CMK (cell line): ENCODE data around the gene DDX42.
"Not testable (repeated sequence)": the region's sequence is repeated elsewhere in the genome, so short reads cannot be mapped to it uniquely, and the experiment has no call there.

Experiments
- DNase-seq: peaks from one replicate; pipeline ENCODE4 v3.0.0-alpha.2; 2010; ENCODE audit warnings: low read depth

Gene DDX42

DNA sequence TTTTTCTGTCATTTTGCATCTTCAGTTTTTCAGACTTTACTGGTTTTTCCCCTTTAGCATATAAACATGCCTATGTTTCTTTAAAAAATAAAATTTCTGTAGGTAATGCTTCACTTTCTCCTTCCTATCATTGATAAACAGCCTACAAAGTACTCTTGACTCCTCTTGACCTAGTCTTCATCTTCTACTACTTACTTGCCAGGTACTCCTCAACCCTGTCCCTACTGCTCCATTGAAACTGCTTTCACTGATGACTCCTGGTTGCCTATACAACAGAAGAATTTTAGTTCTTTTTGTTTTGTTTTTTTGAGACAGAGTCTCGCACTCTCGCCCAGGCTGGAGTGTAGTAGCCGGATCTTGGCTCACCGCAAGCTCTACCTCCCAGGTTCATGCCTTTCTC lies 7.0 kb downstream of the DDX42 start:
- no peak for DNase-seq

DNA sequence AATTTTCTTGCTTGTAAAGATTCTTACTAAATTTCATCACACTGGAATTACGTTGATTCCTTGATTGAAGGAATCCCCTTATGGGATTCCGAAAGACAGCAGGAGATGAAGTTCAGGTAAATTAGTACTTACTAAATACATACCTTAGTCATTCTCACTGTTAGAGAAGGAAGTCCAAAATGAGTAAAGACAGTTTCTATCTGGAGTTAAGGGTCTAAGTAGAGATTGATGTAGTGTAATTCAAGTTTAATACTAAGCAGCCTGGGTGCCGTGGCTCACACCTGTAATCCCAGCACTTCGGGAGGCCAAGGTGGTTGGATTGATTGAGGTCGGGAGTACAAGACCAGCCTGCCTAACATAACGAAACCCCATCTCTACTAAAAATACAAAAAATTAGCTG lies 9.6 kb downstream of the DDX42 start:
- no peak for DNase-seq

DNA sequence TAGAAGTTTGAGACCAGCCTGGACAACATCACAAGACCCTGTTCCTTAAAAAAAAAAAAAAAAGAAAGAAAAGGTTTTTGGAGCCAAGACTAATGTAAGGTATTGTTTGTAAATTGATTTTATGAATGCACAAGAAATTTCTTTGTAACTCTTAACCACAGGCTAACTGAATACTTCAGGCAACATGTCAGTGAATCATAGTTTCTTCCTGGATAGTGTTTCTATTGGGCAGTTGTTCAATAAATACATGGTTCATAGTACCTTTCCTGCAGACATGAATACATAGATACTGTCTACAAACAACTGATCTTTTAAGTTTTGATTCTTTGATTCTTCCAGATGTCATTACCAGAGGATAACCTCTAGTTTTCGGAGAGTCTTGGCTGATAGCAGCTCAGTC lies 11.6 kb downstream of the DDX42 start:
- DNase-seq: no peak

DNA sequence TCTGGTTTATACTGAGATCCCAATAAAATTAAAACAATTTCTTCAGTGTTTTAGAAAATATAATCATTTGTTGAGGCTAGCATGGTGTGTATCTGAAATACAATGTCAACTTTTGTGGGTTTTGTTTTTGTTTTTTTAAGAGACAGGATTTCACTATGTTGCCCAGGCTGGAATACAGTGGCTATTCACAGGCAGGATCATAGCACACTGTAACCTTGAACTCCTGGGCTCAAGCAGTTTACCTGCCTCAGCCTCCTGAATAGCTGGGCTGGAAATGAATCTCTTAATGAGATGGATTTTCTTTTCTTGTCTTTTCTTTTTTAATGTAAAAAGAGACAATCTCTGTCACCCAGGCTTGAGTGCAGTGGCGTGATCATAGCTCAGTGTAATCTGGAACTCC lies 12.1 kb downstream of the DDX42 start:
- no peak for DNase-seq

DNA sequence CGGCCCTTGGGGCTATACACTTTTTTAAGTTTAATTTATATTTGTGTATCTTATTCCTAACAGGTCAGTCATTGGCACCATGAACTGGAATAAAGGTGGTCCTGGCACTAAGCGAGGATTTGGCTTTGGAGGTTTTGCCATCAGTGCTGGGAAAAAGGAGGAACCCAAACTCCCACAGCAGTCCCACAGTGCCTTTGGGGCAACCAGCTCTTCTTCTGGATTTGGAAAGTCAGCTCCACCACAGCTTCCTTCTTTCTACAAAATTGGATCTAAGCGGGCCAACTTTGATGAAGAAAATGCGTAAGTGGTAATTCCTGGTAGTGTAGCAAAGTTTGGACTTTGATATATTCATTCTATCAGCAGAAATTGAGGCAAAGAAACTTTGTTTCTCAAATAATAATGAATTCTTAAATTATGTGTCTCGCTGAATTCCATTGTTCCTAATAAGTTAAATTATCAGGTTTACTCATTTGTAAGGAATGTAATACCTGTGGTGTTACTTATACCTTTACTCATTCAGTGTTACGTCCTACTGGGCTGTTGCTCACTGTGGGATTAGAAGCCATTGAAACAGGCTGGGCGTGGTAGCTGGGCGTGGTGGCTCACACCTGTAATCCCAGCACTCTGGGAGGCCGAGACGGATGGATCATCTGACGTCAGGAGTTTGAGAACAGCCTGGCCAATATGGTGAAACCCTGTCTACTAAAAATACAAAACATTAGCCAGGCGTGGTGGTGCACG lies 13.2 kb downstream of the DDX42 start:
- DNase-seq: no peak

DNA sequence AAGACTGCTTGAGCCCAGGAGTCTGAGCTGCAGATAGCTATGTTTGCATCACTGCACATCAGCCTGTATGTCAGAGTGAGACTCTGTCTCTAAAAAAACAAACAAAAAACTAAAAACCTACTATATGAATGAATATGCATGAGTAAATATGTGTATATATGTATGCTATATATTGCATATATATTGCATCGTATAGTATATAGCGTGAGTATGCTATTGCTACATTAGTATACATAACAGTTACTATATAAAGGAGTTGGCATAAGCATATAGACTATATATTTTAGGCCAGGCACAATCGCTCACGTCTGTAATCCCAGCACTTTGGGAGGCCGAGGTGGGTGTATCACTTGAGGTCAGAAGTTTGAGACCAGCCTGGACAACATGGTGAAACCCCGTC lies 16.1 kb downstream of the DDX42 start:
- no peak for DNase-seq

DNA sequence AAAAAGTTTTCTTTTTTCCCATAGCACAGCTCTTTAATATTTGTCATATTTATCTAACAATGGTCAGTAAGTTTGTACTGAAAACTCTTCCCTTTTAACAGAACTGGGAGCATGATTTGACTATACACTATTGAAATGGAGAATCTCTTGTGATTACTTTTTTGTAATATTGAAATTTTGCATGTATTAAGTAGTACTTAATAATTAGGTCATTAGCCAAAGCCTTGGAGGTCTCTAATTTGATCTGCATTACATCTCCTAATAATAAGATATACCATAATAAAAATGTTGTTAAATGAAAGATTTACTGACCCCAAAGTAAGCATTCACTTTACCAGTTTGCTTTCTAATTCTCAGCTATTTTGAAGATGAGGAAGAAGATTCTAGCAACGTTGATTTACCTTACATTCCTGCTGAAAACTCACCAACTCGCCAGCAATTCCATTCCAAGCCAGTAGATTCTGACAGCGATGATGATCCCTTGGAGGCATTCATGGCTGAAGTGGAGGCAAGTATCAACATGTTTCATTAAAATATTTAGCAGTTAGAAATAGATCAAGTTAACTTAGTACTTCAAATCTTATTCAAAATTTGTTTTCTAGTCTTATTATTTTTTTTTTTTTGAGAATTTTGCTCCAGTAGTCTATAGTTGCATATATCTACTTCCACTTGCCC lies 18.2 kb downstream of the DDX42 start:
- no peak for DNase-seq

DNA sequence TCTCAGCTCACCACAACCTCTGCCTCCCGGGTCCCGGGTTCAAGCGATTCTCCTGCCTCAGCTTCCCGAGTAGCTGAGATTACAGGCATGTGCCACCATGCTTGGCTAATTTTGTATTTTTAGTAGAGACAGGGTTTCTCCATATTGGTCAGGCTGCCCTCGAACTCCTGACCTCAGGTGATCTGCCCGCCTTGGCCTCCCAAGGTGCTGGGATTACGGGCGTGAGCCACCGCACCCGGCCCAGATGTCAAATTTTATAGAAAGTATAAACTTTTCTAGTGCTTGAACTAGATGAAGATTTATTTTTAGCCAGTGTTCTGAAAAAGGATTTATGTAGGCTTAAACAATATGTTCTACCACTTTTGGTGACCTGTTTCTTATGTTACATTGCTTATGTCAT lies 22.4 kb downstream of the DDX42 start:
- DNase-seq: not testable (repeated sequence)

DNA sequence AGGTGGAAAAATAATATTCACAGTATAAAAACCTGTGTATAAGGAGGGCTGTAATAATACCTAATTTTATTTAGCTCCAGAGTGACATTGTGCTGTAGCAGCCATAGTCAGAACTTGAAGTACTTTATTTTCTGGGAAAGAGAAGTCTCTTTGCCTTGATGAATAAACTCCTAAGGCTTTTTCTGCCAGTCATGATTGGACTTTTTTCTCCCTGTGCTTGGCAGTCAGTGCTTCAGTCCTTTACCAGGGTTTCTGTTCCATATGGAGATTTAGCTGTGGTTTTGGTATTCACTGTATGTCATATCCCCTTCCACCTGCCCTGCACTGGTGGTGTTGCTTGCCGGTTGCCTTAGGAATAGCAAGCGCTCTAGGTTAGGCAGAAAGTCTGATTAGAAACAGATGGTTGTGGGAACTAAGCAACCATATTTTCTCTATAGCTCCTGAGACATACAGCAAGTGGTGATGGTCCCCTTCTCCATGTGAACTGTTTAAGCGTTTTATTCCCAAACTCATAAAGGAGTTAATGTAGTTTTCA lies 24.7 kb downstream of the DDX42 start:
- DNase-seq: no peak

DNA sequence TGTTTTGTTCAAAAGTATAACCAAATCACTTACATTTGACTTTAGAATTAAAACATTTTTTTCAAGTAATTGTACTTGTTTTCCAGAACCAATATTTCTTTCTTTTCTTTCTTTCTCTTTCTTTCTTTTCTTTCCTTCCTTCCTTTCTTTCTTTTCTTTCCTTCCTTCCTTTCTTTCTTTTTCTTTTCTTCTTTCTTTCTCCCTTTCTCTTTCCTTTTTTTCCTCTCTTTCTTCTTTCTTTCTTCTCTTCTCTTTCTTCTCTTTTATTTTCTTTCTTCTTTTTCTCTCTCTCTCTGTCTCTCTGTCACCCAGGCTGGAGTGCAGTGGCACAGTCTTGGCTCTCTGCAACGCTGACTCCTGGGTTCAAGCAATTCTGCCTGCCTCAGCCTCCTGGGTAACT lies 26.8 kb downstream of the DDX42 start:
- DNase-seq: no peak

DNA sequence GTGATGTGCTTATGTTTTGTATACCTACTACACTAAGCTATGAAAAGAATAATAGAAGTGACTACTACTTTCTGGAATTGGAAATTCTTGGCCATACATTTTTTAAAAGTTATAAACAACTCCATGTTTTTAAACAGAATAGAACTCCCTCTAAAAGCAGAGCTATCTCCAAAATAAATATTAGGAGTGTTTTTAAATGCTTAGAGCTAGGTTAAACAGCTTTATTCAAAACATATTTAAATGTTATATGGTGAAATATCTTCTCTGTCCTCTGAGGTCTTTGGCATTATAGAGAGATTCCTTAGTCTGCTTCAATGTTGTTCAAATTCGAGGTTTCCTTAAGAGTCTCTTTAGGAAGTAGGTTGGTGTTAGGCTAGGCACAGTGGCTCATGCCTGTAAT lies 30.4 kb downstream of the DDX42 start:
- DNase-seq: no peak

DNA sequence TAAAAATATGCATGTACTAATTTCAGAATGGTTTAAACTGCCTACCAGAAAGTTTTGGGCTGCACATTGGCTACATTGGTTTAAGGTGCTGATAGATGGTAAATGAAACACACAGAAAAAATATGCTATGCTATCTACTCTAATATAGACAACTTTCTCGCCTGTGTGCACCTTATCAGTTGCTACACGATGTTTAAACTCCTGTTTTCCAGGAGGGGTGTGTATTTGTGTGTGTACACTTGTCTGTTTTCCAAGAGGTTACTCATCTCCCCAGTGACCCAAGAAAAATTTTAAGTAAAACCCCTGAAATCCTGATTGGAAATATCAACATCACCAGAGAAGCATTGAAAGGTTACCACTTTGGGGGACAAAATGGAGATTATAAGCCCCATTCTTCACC lies 31.6 kb downstream of the DDX42 start:
- no peak for DNase-seq

DNA sequence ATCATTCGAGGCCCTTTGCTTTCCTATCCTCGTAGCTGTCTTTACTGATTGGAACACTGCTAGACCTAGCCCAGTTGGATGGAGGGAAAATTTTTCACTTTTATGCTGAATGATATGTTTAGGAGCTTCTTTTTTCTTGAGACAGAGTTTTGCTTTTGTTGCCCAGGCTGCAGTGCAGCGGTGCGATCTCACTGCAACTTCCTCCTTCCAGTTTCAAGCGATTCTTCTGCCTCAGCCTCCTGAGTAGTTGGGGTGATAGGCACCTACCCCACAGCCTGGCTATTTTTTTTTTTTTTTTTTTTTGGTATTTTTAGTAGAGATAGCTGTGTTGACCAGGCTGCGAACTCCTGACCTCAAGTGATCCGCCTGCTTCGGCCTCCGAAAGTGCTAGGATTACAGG lies 36.0 kb downstream of the DDX42 start:
- DNase-seq: no peak

DNA sequence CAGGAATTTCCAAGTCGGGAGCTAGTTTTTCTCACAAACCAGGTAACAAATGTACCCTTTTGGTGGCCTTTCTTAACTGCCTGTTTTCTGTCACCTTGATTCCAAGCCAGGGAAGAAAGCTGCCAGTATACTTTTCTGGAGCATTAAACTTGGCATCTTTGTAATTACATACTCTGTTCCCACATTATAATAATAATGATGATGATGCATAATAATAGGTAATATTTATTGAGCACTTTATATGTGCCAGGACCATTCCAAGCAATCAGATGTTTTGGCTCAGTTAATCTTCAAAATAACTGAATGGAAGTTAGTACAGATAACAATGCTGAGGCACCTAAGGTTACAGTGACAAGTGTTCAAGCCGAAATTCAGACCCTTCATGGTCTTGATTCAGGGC lies 42.2 kb downstream of the DDX42 start:
- DNase-seq: no peak

DNA sequence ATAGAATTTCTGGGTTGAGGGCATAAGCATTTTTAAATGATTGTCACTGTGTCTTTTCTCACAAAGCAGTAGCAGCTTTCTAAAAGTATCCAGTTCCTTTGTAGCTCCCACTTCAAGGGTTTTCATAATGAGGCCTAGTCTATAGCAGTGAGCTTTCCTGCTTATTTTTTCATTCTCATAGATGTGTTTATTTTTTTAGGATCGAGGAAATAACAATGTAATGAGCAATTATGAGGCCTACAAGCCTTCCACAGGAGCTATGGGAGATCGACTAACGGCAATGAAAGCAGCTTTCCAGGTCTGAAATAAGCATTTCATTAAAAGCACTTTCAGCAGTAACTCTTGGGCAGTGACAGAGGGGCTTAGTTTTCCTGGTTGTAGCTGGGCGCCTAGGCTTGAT lies 42.7 kb downstream of the DDX42 start:
- DNase-seq: no peak

DNA sequence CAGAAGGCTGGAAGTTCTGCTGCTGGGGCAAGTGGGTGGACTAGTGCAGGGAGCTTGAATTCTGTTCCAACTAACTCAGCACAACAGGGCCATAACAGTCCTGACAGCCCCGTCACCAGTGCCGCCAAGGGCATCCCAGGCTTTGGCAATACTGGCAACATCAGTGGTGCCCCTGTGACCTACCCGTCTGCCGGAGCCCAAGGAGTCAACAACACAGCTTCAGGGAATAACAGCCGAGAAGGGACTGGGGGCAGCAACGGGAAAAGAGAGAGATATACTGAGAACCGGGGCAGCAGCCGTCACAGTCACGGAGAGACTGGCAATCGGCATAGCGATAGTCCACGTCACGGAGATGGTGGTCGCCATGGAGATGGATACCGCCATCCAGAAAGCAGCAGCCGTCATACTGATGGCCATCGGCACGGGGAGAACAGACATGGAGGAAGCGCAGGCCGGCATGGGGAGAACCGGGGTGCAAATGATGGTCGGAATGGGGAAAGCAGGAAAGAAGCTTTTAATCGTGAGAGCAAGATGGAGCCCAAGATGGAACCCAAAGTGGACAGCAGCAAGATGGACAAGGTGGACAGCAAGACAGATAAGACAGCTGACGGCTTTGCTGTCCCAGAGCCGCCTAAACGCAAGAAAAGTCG lies 43.9 kb downstream of the DDX42 start:
- DNase-seq: no peak

DNA sequence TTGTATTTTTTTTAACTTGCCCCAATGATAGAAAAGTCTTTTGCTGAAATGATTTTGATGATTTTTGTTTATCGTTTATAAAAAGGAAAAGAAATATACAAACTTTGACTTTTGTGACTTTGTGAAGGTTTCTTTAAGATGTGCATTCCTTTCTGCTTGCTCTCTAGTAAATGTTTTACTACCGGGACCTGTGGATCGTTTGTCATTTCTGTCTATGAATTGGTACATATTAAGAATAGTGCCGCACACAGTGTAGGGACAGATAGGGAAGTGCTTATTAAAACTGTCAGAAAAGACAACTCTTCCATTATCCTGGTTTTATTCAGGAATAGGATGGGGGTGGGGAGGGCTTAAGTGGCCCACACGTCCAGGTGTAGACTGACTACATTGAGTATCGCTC lies 45.2 kb downstream of the DDX42 start:
- no peak for DNase-seq

DNA sequence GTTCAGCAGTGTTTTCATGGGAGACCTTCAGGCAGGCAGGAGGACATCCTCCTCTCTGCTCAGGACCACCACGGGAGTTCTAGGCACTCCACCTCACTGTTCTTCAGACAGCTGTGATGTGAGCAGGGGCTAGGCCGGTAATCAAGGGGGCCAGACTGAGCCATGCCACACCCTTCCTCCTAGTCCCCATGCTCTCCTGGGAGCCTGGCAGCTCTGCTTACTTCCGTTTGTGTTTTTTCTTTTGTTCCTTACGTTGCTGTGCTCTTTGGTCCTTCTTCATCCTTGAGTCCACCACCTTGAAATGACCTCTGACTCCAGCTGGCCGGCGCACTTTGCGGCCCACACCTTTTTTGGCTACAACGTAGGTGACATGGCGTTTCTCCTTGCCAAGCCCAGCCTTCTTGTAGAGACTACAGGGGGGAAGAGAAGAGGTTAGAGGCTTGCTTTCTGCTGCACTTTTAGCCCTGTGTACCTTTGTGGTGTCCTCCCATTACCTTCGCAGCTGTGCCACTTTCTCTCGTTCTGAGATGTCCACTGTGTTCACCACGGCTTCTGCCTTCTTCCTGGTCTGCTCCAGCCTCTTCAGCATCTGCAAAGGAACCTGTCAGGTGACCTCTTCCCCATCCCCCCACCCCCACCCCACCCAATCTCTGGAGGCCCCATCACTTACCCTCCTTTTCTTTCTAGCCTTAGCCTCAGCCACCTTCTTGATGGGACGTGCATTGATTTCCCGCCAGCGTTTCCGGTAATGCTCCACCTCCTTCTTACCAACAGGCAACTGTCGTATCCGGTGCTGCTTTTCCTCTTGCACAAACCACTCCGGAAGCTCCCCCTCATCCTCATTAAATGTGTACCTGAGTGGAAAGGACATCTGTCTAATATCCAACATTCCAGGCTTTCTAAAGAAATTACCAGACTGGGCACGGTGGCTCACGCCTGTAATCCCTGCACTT lies 45.9 kb downstream of the DDX42 start:
- no peak for DNase-seq

DNA sequence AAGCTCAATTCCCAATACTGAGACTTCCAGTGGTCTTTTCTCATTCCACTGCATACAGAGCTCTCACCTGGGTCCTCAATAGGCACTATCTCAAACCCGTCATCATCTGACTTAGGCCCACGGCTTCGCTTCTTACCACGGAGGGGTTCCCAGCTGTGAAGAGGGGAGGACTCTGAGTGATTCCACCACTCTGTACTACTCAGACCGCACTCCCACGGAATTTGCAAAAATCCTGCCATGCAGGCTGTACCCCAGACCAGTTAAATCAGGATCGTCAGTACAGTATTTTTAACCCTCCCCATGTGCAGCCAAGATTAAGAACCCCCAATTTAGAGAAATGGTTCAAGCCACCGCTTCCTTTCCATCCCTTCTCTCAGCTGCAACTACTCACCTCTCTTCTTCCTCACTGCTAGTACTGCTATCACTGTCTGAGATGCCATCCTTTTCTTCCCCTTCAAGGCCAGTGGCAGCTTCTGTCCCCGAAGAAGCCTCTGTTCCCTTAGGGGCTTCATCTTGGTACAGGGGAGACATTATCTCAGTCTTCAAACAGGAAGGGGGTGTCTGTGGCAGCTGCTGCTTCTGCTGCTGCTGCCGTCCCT lies 47.1 kb downstream of the DDX42 start:
- no peak for DNase-seq

DNA sequence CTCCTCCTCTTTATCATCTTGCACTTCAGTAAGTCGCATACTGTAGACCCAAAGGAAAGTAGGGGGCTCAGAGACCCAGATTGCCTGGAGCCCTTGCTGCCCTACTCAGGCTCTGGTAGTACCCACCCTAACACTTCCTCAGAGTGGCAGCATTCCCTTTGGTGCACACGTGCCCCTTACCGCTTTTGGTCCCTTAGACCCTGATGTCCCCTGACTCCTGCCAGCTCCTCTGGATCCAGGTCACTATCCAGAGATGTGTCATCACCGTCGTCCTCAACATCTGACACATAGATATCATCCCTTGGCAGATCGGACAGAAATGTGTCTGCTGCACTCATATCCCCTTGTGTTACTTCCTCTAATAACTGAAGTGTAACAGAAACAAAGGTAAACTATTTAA lies 47.8 kb downstream of the DDX42 start:
- DNase-seq: no peak

DNA sequence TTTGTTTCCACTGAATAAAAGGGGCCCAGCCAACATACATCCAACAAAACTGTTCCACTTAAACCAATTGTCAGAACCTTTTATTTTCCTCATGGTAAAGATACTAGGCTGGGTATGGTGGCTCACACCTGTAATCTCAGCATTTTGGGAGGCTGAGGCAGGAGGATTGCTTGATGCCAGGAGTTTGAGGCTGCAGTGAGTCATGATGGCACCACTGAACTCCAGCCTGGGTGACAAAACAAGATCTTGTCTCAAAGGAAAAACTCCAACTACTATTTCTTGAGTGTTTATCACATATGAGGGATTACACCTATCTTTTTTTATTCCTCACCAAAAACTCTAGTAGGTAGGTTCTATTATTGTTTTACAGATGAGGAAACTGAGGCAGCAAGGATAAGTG lies 48.6 kb downstream of the DDX42 start:
- no peak for DNase-seq
